GM23338 (cell line): ENCODE measurements around the gene OR4M1. TPM values are rescaled to one million over a fixed set of nuclear protein-coding genes. Genes with fewer than 3 reads are reported as not detected.

Experiments
- ATAC-seq: fragments of 200-7000 bp; cut with Tn5 transposase; 3 replicates; pipeline ENCODE4 v1.9.1; 2020
- DNase-seq: peaks from one replicate; pipeline ENCODE4 v3.0.0-alpha.2; 2015; ENCODE audit warnings: low spot score
- H2AFZ ChIP-seq: fragments of 200-600 bp; sonication (generic); 2 replicates; pipeline ENCODE4 v1.8.0; 2016; ENCODE audit warnings: antibody characterized with exemption, mild to moderate bottlenecking, moderate library complexity
- H3F3A ChIP-seq: fragments of 200-600 bp; sonication (generic); replicated peaks from 2 replicates; pipeline ENCODE4 v1.8.0; 2017; ENCODE audit warnings: antibody characterized with exemption, mixed run types, low read depth
- H3K27ac ChIP-seq: fragments of 200-600 bp; sonication (generic); 2 replicates; pipeline ENCODE4 v1.6.1; 2016; ENCODE audit warnings: low read depth
- H3K27me3 ChIP-seq: fragments of 200-600 bp; sonication (generic); 2 replicates; pipeline ENCODE4 v1.8.0; 2016; ENCODE audit warnings: mild to moderate bottlenecking, mixed run types, moderate library complexity; ENCODE audit not compliant: insufficient read depth
- H3K36me3 ChIP-seq: fragments of 200-600 bp; sonication (generic); 2 replicates; pipeline ENCODE4 v1.8.0; 2016; ENCODE audit warnings: mild to moderate bottlenecking; ENCODE audit not compliant: insufficient read depth
- H3K4me1 ChIP-seq: fragments of 200-600 bp; sonication (generic); 2 replicates; pipeline ENCODE4 v1.8.0; 2016; ENCODE audit warnings: mild to moderate bottlenecking, moderate library complexity; ENCODE audit not compliant: insufficient read depth
- H3K4me2 ChIP-seq: fragments of 200-600 bp; sonication (generic); 2 replicates; pipeline ENCODE4 v1.7.1; 2017; ENCODE audit warnings: mixed run types
- H3K4me3 ChIP-seq: fragments of 200-600 bp; sonication (generic); 2 replicates; pipeline ENCODE4 v1.6.1; 2016; ENCODE audit warnings: mixed run types
- H3K79me2 ChIP-seq: fragments of 200-600 bp; sonication (generic); replicated peaks from 2 replicates; pipeline ENCODE4 v1.8.0; 2017; ENCODE audit warnings: mild to moderate bottlenecking; ENCODE audit not compliant: insufficient read depth
- H3K9me2 ChIP-seq: fragments of 200-600 bp; sonication (generic); 2 replicates; pipeline ENCODE4 v1.8.0; 2017; ENCODE audit not compliant: insufficient read depth
- H4K20me1 ChIP-seq: fragments of 200-600 bp; sonication (generic); replicated peaks from 2 replicates; pipeline ENCODE4 v1.8.0; 2017; ENCODE audit warnings: mild to moderate bottlenecking; ENCODE audit not compliant: insufficient read depth
- H3K27ac Mint-ChIP-seq: 2 replicates; pipeline ENCODE4 v1.8.0; 2020; ENCODE audit warnings: inconsistent platforms, mild to moderate bottlenecking, moderate library complexity, mixed read lengths
- H3K27me3 Mint-ChIP-seq: 3 replicates; pipeline ENCODE4 v1.8.0; 2022; ENCODE audit warnings: low read depth, mild to moderate bottlenecking, moderate library complexity, mixed read lengths, inconsistent platforms; ENCODE audit not compliant: insufficient read depth, poor library complexity
- H3K36me3 Mint-ChIP-seq: 3 replicates; pipeline ENCODE4 v1.8.0; 2021; ENCODE audit warnings: low read depth, mild to moderate bottlenecking, inconsistent platforms, moderate library complexity, mixed read lengths
- H3K4me1 Mint-ChIP-seq: 3 replicates; pipeline ENCODE4 v1.8.0; 2020; ENCODE audit warnings: mild to moderate bottlenecking, inconsistent platforms, mixed read lengths
- H3K4me3 Mint-ChIP-seq: 3 replicates; pipeline ENCODE4 v1.8.0; 2021; ENCODE audit warnings: moderate library complexity, mild to moderate bottlenecking, inconsistent platforms, mixed read lengths
- H3K9me3 Mint-ChIP-seq: 3 replicates; pipeline ENCODE4 v1.8.0; 2020; ENCODE audit warnings: moderate library complexity, mild to moderate bottlenecking, inconsistent platforms, mixed read lengths
- CREB1 ChIP-seq: fragments of 250-450 bp; sonication (Bioruptor Pico); IDR thresholded peaks from 2 replicates; pipeline ENCODE4 v1.5.0; 2020; ENCODE audit warnings: low read depth, mild to moderate bottlenecking, moderate library complexity
- CTCF ChIP-seq, 2 experiments: fragments of 200-600 bp in 1 of 2; sonication (generic) in 1 of 2; conservative IDR thresholded peaks; 2 replicates each; pipeline versions ENCODE4 v1.5.1 to v1.6.1; 2016 to 2017; ENCODE audit warnings: antibody characterized with exemption in 2 of 2, low read depth in 2 of 2, mild to moderate bottlenecking in 2 of 2, moderate library complexity in 1 of 2
- EZH2 ChIP-seq: fragments of 200-600 bp; sonication (generic); IDR thresholded peaks from one replicate; pipeline ENCODE4 v1.8.0; 2017; ENCODE audit warnings: antibody characterized with exemption, mild to moderate bottlenecking, low read depth; ENCODE audit not compliant: unreplicated experiment
- JUNB ChIP-seq: IDR thresholded peaks from one replicate; pipeline ENCODE4 v1.6.1; 2016; ENCODE audit warnings: antibody characterized with exemption; ENCODE audit not compliant: unreplicated experiment
- POLR2AphosphoS5 ChIP-seq: IDR thresholded peaks from 2 replicates; pipeline ENCODE4 v1.6.1; 2016; ENCODE audit warnings: antibody characterized with exemption, low read depth
- ZNF114 ChIP-seq: fragments of 250-450 bp; sonication (Bioruptor Pico); IDR thresholded peaks from 2 replicates; pipeline ENCODE4 v1.5.0; 2020; ENCODE audit warnings: mild to moderate bottlenecking, moderate library complexity
- polyA plus RNA-seq: library from polyadenylated mRNA; unstranded; fragments of >200 nt; fragmentation: Nextera tagmentation; extraction: Ambion mirVana; gene quantifications from 2 replicates; pipeline ENCODE4 v1.2.1, GENCODE V29; 2016
- total RNA-seq: library from RNA; depleted of rRNA; stranded (reverse); fragments of >200 nt; shearing (Covaris generic); gene quantifications from 2 replicates; pipeline ENCODE4 v1.2.3, GENCODE V29; 2014
- TF ChIP-seq, protein P1 (sequence below): fragments of 250-450 bp; sonication (Bioruptor Pico); IDR thresholded peaks from 2 replicates; pipeline ENCODE4 v1.5.0; 2020; ENCODE audit warnings: mild to moderate bottlenecking, moderate library complexity

OR4M1 gene
- total and polyA plus RNA-seq, 2 experiments from 2014 or later, result not detected

- Mint-ChIP-seq H3K27ac (no peak overlapping the region), H3K36me3 (peaks cover 22% of the 10 kb centered on the region), H3K27me3 (peaks cover 5% of the 10 kb centered on the region), H3K4me3 (no peak overlapping the region), H3K4me1 (no peaks in the 10 kb centered on the region), H3K9me3 (no peaks in the 10 kb centered on the region; the same call in 2 of the 3 replicates)
- no peak for DNase-seq
- Histone ChIP-seq H3K4me1 (no peaks in the 10 kb centered on the region), H3K4me2 (no peak overlapping the region), H3K9me2 (no peaks in the 10 kb centered on the region), H3F3A (no peaks in the 10 kb centered on the region), H3K79me2 (no peaks in the 10 kb centered on the region), H3K27ac (no peak overlapping the region), H3K4me3 (no peak overlapping the region), H2AFZ (no peak overlapping the region), H4K20me1 (no peaks in the 10 kb centered on the region; the same call in 1 of the 2 replicates), H3K36me3 (peaks cover 13% of the 10 kb centered on the region), H3K27me3 (no peaks in the 10 kb centered on the region)
- TF ChIP-seq, protein P1, sequence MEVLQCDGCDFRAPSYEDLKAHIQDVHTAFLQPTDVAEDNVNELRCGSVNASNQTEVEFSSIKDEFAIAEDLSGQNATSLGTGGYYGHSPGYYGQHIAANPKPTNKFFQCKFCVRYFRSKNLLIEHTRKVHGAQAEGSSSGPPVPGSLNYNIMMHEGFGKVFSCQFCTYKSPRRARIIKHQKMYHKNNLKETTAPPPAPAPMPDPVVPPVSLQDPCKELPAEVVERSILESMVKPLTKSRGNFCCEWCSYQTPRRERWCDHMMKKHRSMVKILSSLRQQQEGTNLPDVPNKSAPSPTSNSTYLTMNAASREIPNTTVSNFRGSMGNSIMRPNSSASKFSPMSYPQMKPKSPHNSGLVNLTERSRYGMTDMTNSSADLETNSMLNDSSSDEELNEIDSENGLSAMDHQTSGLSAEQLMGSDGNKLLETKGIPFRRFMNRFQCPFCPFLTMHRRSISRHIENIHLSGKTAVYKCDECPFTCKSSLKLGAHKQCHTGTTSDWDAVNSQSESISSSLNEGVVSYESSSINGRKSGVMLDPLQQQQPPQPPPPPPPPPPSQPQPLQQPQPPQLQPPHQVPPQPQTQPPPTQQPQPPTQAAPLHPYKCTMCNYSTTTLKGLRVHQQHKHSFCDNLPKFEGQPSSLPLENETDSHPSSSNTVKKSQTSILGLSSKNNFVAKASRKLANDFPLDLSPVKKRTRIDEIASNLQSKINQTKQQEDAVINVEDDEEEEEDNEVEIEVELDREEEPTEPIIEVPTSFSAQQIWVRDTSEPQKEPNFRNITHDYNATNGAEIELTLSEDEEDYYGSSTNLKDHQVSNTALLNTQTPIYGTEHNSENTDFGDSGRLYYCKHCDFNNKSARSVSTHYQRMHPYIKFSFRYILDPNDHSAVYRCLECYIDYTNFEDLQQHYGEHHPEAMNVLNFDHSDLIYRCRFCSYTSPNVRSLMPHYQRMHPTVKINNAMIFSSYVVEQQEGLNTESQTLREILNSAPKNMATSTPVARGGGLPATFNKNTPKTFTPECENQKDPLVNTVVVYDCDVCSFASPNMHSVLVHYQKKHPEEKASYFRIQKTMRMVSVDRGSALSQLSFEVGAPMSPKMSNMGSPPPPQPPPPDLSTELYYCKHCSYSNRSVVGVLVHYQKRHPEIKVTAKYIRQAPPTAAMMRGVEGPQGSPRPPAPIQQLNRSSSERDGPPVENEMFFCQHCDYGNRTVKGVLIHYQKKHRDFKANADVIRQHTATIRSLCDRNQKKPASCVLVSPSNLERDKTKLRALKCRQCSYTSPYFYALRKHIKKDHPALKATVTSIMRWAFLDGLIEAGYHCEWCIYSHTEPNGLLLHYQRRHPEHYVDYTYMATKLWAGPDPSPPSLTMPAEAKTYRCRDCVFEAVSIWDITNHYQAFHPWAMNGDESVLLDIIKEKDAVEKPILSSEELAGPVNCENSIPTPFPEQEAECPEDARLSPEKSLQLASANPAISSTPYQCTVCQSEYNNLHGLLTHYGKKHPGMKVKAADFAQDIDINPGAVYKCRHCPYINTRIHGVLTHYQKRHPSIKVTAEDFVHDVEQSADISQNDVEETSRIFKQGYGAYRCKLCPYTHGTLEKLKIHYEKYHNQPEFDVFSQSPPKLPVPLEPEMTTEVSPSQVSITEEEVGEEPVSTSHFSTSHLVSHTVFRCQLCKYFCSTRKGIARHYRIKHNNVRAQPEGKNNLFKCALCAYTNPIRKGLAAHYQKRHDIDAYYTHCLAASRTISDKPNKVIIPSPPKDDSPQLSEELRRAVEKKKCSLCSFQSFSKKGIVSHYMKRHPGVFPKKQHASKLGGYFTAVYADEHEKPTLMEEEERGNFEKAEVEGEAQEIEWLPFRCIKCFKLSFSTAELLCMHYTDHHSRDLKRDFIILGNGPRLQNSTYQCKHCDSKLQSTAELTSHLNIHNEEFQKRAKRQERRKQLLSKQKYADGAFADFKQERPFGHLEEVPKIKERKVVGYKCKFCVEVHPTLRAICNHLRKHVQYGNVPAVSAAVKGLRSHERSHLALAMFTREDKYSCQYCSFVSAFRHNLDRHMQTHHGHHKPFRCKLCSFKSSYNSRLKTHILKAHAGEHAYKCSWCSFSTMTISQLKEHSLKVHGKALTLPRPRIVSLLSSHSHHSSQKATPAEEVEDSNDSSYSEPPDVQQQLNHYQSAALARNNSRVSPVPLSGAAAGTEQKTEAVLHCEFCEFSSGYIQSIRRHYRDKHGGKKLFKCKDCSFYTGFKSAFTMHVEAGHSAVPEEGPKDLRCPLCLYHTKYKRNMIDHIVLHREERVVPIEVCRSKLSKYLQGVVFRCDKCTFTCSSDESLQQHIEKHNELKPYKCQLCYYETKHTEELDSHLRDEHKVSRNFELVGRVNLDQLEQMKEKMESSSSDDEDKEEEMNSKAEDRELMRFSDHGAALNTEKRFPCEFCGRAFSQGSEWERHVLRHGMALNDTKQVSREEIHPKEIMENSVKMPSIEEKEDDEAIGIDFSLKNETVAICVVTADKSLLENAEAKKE, result no peak
- TF ChIP-seq CTCF (conservative IDR thresholded peaks at IDR 0.05; ENCODE audit: low read depth in 2 of 2) (no peak), ZNF114 (CRISPR knock-in tag) (no peak), POLR2AphosphoS5 (no peak), EZH2 (no peak), CREB1 (CRISPR knock-in tag) (no peak), JUNB (no peak)
- no peak for ATAC-seq
These were observed 49.9 kb downstream of the OR4M1 start for GRCh38 chr14:19823178-19823577.
